Left lung (tissue), 14 donors: ENCODE measurements around the gene KIF3C. TPM values are rescaled to one million over a fixed set of nuclear protein-coding genes. Genes with fewer than 3 reads are reported as not detected.
A peak's percentile ranks its signal among the peaks of the same experiment; 100 is the strongest.
"Not testable (repeated sequence)": the region's sequence is repeated elsewhere in the genome, so short reads cannot be mapped to it uniquely, and the experiment has no call there.

Experiments
- ATAC-seq: fragments of 200-7000 bp; cut with Tn5 transposase; one replicate; pipeline ENCODE4 v1.9.1; 2020; ENCODE audit warnings: moderate library complexity
- DNase-seq, 4 donors: peaks; one replicate each; pipeline ENCODE4 v3.0.0-alpha.2; 2013 to 2020
- H3K27ac ChIP-seq, 2 donors: fragments of 200-600 bp; sonication (generic) in 1 of 2; one replicate each; pipeline versions ENCODE4 v1.5.0 to v1.8.0; 2020 to 2021
- H3K27me3 ChIP-seq, 2 donors: fragments of 200-600 bp; sonication (generic) in 1 of 2; one replicate each; pipeline versions ENCODE4 v1.5.0 to v1.8.0; 2020 to 2021
- H3K36me3 ChIP-seq, 2 donors: fragments of 200-600 bp; sonication (generic) in 1 of 2; one replicate each; pipeline versions ENCODE4 v1.5.0 to v1.8.0; 2020 to 2021
- H3K4me1 ChIP-seq, 2 donors: fragments of 200-600 bp; one replicate each; pipeline ENCODE4 v1.8.0; 2021
- H3K4me3 ChIP-seq, 2 donors: fragments of 200-600 bp; sonication (generic) in 1 of 2; one replicate each; pipeline versions ENCODE4 v1.5.0 to v1.8.0; 2020 to 2021; ENCODE audit warnings: mild to moderate bottlenecking in 1 of 2
- H3K9me3 ChIP-seq, 2 donors: fragments of 200-600 bp; sonication (generic) in 1 of 2; one replicate each; pipeline versions ENCODE4 v1.5.0 to v1.8.0; 2020 to 2021
- intact Hi-C, 2 donors: fragments of 100-400 bp; cut with DNase I; formaldehyde crosslinking; loops; one replicate each; pipeline versions ENCODE4 v1.11.2 to v1.14.2; 2022
- long read RNA-seq, 12 donors: library from polyadenylated mRNA in 2 of 12; unstranded in 2 of 12; transcript quantifications; one replicate each; pipeline ENCODE4 v2.0.0 and lab custom pipeline, GENCODE V29; 2019 to 2026
- polyA plus RNA-seq, 6 donors: library from polyadenylated mRNA; unstranded; fragments of 120-200 nt; gene quantifications; one replicate each; pipeline ENCODE4 v1.2.1, GENCODE V29; 2013; ENCODE audit not compliant: insufficient read length in 6 of 6
- total RNA-seq, 2 donors: library from RNA; stranded (reverse); fragmentation: NEBNext Ultra II Directional; extraction: Animal tissue kit (Norgen Biotek cat#: 25700); gene quantifications; one replicate each; pipeline ENCODE4 v1.2.1, GENCODE V29; 2021
- TF ChIP-seq, protein P1 (sequence below), 2 donors: fragments of 200-600 bp; sonication (generic) in 1 of 2; IDR thresholded peaks; one replicate each; pipeline versions ENCODE4 v1.5.0 to v1.8.0; 2021; ENCODE audit warnings: antibody characterized with exemption in 2 of 2
- donor health status: DM: no; HTN: yes; CAD: no.
- donor health status: DM: no; HTN: no; CAD: no.

The KIF3C gene
- 10 to 100 TPM in 1 of 2 donors, 1 to 10 TPM in 1; 5.4 to 10.3 TPM for total RNA-seq
- 10 to 100 TPM; 13.8 to 23.1 (median 19.3) TPM for polyA plus RNA-seq
- long read RNA-seq, donor 1, full-length matches to known transcripts = 1 of 226 reads
- long read RNA-seq, donor 1, partial matches to known transcripts = 115 of 226 reads
- long read RNA-seq, donor 1, other reads (novel, unspliced or antisense) = 110 of 226 reads
- long read RNA-seq, donor 2, full-length matches to known transcripts = 3 of 3 reads
- long read RNA-seq, donor 2, partial matches to known transcripts = 0 of 3 reads
- long read RNA-seq, donor 2, other reads (novel, unspliced or antisense) = 0 of 3 reads
- long read RNA-seq, donor 3, full-length matches to known transcripts = 1 of 1 reads
- long read RNA-seq, donor 3, partial matches to known transcripts = 0 of 1 reads
- long read RNA-seq, donor 3, other reads (novel, unspliced or antisense) = 0 of 1 reads
- long read RNA-seq, donor 4 = 0 reads
- long read RNA-seq, donor 5, full-length matches to known transcripts = 1 of 1 reads
- long read RNA-seq, donor 5, partial matches to known transcripts = 0 of 1 reads
- long read RNA-seq, donor 5, other reads (novel, unspliced or antisense) = 0 of 1 reads
- long read RNA-seq, donor 6, full-length matches to known transcripts = 4 of 4 reads
- long read RNA-seq, donor 6, partial matches to known transcripts = 0 of 4 reads
- long read RNA-seq, donor 6, other reads (novel, unspliced or antisense) = 0 of 4 reads
- long read RNA-seq, donor 7, full-length matches to known transcripts = 1 of 1 reads
- long read RNA-seq, donor 7, partial matches to known transcripts = 0 of 1 reads
- long read RNA-seq, donor 7, other reads (novel, unspliced or antisense) = 0 of 1 reads
- long read RNA-seq, donor 8, full-length matches to known transcripts = 1 of 165 reads
- long read RNA-seq, donor 8, partial matches to known transcripts = 164 of 165 reads
- long read RNA-seq, donor 8, other reads (novel, unspliced or antisense) = 0 of 165 reads
- long read RNA-seq, donor 9 = 0 reads
- long read RNA-seq, donor 10, partial matches to known transcripts = 0 of 2 reads
- long read RNA-seq, donor 10, other reads (novel, unspliced or antisense) = 2 of 2 reads
- long read RNA-seq, donor 11, full-length matches to known transcripts = 14 of 21 reads
- long read RNA-seq, donor 11, partial matches to known transcripts = 7 of 21 reads
- long read RNA-seq, donor 11, other reads (novel, unspliced or antisense) = 0 of 21 reads
- long read RNA-seq, donor 12 = 0 reads

DNA sequence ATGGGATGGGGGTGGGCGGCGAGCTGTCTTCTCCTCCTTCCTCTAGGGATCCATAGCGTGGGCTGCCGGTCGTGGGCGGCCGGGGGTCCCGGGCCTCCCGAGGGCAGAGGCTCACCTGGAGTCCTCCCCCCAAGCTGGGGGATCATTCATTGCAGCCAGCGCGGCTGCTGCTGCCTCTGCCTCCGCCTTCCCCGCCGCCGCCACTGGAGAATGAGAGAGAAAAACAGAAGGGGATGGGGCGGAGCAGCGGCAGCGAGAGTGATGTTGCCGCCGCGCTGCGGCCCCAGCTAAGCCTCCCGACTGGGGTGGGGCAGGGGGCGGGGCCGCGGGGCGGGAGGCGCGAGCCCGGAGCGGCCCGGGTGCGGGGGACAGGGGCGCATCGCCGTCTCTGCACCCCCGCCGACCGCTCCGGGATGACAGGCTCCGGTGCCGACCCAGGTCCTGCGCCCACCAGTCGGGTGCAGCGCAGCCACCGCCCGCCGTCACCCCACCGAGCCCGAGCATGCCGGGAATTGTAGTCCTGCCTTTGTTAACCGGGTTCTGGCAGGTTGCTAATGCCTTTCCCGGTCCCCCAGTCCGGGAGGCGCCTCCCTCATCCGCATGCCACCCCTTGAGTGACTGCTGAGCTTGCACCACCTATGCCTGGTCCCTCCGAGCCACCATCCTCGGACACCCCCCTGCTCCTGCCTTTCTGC lies at the start of gene KIF3C:
Gene KIF3C (minus strand): TSS at position 225 of the 695 bp plus-strand sequence. CDS start 580 bp downstream, outside the sequence.
- Histone ChIP-seq H3K4me1 (peaks cover 11 to 18% of the 10 kb centered on the region in 2 donors), H3K36me3 (no peaks in the 10 kb centered on the region), H3K27me3 (no peaks in the 10 kb centered on the region), H3K27ac (peak within 1 kb of the TSS; percentile 33 to 50), H3K4me3 (peak within 1 kb of the TSS; percentile 71 to 84), H3K9me3 (no peaks in the 10 kb centered on the region)
- intact Hi-C loops = no loop called here
- peak; percentile 52 to 95 (median 75) for DNase-seq
- peak; percentile 92 for ATAC-seq
- TF ChIP-seq, protein P1, sequence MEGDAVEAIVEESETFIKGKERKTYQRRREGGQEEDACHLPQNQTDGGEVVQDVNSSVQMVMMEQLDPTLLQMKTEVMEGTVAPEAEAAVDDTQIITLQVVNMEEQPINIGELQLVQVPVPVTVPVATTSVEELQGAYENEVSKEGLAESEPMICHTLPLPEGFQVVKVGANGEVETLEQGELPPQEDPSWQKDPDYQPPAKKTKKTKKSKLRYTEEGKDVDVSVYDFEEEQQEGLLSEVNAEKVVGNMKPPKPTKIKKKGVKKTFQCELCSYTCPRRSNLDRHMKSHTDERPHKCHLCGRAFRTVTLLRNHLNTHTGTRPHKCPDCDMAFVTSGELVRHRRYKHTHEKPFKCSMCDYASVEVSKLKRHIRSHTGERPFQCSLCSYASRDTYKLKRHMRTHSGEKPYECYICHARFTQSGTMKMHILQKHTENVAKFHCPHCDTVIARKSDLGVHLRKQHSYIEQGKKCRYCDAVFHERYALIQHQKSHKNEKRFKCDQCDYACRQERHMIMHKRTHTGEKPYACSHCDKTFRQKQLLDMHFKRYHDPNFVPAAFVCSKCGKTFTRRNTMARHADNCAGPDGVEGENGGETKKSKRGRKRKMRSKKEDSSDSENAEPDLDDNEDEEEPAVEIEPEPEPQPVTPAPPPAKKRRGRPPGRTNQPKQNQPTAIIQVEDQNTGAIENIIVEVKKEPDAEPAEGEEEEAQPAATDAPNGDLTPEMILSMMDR (IDR thresholded peaks at IDR 0.05) = no peak

DNA sequence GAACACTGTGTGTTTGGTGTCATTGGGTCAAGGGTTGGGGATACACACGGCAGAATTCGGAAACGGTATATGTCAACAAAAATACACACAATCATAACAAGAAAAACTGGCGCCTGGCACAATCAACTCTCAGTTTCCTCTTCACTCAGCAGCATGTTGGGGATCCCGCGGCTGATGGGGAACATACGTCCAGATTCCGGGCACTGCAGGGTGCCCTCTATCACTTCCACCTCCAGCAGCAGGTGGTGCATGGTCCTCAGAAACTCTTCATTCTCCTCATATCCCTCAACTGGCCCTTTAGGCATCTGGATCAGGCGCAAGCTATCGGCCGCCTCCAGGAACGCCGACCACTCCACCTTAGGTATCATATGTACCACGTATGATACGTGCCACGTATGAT lies 45.8 kb upstream of the KIF3C start:
- H3K27me3 ChIP-seq, H3K27ac ChIP-seq, DNase-seq, H3K4me3 ChIP-seq, H3K9me3 ChIP-seq, intact Hi-C loops, H3K36me3 ChIP-seq, ATAC-seq: not testable (repeated sequence)
- peaks cover 0 to 16% of the 10 kb centered on the region in 2 donors for H3K4me1 ChIP-seq

DNA sequence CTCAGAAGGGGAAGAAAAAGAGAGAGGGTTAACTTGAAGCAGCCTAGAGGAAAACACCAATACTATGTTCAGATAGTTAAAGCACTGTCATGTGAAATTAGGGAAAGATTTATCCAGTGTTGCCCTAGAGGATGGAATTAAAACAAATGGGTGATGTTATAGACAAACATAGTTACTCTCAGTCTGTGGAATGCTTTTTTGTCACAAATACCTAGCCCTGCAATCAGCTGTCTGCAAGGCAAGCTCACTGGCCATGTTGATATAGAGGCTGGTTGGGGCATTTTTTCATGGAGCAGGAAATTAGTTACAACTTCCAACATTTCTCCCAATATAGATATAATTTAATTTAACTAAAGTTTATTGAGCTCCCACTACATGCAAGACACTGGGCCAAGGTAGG lies 43.2 kb upstream of the KIF3C start:
- Histone ChIP-seq H3K36me3 (no peaks in the 10 kb centered on the region), H3K4me3 (no peak overlapping the region), H3K9me3 (no peaks in the 10 kb centered on the region), H3K27me3 (no peaks in the 10 kb centered on the region), H3K4me1 (peaks cover 0 to 13% of the 10 kb centered on the region in 2 donors), H3K27ac (no peak overlapping the region)
- no peak for ATAC-seq
- DNase-seq = no peak
- TF ChIP-seq, protein P1 (IDR thresholded peaks at IDR 0.05) = no peak
- intact Hi-C loops = no loop called here

DNA sequence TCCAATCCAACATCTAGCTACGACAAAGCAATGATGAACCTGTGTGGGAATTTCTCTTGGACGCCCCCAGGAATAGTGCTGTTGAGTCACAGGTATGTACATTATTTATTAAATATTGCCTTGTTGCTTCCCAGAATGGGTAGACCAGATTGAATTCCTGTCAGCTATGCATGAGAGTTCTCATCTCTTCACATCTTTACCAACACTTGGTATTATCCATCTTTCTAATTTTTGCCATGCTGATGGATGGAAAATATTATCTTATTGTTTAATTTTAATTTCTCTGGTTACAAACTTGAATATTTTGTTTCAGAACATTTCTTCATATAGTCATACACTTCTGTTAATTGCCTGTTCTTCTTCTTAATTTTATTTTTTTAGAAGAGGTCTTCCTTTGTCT lies 42.0 kb upstream of the KIF3C start:
- H3K27me3 ChIP-seq = no peaks in the 10 kb centered on the region
- H3K36me3 ChIP-seq = no peaks in the 10 kb centered on the region
- no peak for ATAC-seq
- DNase-seq = no peak
- no peaks in the 10 kb centered on the region for H3K9me3 ChIP-seq
- intact Hi-C loops = no loop called here
- H3K27ac ChIP-seq = no peak overlapping the region
- no peak overlapping the region for H3K4me3 ChIP-seq
- H3K4me1 ChIP-seq = peaks cover 0 to 19% of the 10 kb centered on the region in 2 donors
- TF ChIP-seq, protein P1 (IDR thresholded peaks at IDR 0.05) = no peak

DNA sequence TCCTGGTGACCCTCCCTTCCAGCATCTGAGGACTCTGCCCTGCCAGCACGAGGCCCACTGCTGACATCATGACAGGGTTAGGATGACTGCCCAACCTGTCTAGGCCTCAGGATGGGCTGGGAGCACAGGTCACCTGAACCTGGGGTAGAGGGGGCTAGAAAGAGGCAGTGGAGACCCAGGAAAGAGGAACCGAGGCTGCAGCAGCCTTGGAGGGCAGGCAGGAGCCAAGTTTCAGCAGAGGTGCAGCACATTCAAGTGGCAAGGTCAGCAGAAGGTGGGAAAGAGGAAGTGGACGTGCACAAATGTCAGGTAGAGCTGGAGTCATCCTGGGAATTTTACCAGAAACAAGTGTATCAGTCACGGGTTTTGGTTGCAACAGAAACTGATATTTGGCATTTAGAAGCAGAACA lies 37.9 kb upstream of the KIF3C start:
- TF ChIP-seq, protein P1 (IDR thresholded peaks at IDR 0.05) = no peak
- intact Hi-C loops = no loop called here
- no peaks in the 10 kb centered on the region for H3K36me3 ChIP-seq
- no peaks in the 10 kb centered on the region for H3K27me3 ChIP-seq
- H3K4me3 ChIP-seq = no peak overlapping the region
- DNase-seq = no peak
- no peak for ATAC-seq
- H3K27ac ChIP-seq = no peak overlapping the region
- peaks cover 7 to 39% of the 10 kb centered on the region in 2 donors for H3K4me1 ChIP-seq
- H3K9me3 ChIP-seq = no peaks in the 10 kb centered on the region
